Skeletal muscle satellite cell (primary cell): ENCODE data around the gene FYB1.

Experiments
- H3K27me3 ChIP-seq: 2 replicates; pipeline ENCODE4 v1.7.0; 2013; ENCODE audit warnings: low read length; ENCODE audit not compliant: control insufficient read depth, insufficient read depth
- H3K36me3 ChIP-seq: 2 replicates; pipeline ENCODE4 v1.7.0; 2013; ENCODE audit warnings: mild to moderate bottlenecking, control low read depth, low read length; ENCODE audit not compliant: insufficient read depth
- H3K4me1 ChIP-seq: 2 replicates; pipeline ENCODE4 v1.7.0; 2013; ENCODE audit warnings: low read length; ENCODE audit not compliant: control insufficient read depth, insufficient read depth
- H3K4me2 ChIP-seq: 2 replicates; pipeline ENCODE4 v1.7.0; 2013; ENCODE audit warnings: mild to moderate bottlenecking, low read length
- H3K4me3 ChIP-seq: 2 replicates; pipeline ENCODE4 v1.7.0; 2013; ENCODE audit warnings: low read length
- H3K9ac ChIP-seq: 2 replicates; pipeline ENCODE4 v1.7.0; 2013; ENCODE audit warnings: mild to moderate bottlenecking, low read depth, low read length, moderate library complexity
- H3K9me3 ChIP-seq: replicated peaks from 2 replicates; pipeline ENCODE4 v1.7.0; 2013; ENCODE audit warnings: mild to moderate bottlenecking, control low read depth, low read length

Gene FYB1

GRCh38 chr5:39214912-39215709, 4.3 kb downstream of the FYB1 start:
- Histone ChIP-seq H3K4me2 (no peak overlapping the region), H3K4me3 (no peak overlapping the region), H3K9ac (no peak overlapping the region), H3K9me3 (no peaks in the 10 kb centered on the region), H3K36me3 (no peaks in the 10 kb centered on the region), H3K4me1 (no peaks in the 10 kb centered on the region), H3K27me3 (no peaks in the 10 kb centered on the region)

- H3K4me2 ChIP-seq = no peak overlapping the region
- H3K9ac ChIP-seq = no peak overlapping the region
- no peaks in the 10 kb centered on the region for H3K4me1 ChIP-seq
- no peaks in the 10 kb centered on the region for H3K27me3 ChIP-seq
- no peaks in the 10 kb centered on the region for H3K9me3 ChIP-seq
- no peak overlapping the region for H3K4me3 ChIP-seq
- no peaks in the 10 kb centered on the region for H3K36me3 ChIP-seq
Measured at GRCh38 chr5:39213447-39214207, 5.7 kb downstream of the FYB1 start.

- Histone ChIP-seq H3K4me2 (no peak overlapping the region), H3K4me3 (no peak overlapping the region), H3K27me3 (no peaks in the 10 kb centered on the region), H3K4me1 (no peaks in the 10 kb centered on the region), H3K9ac (no peak overlapping the region), H3K36me3 (no peaks in the 10 kb centered on the region), H3K9me3 (no peaks in the 10 kb centered on the region)
Measured at GRCh38 chr5:39211773-39212172, 7.6 kb downstream of the FYB1 start.

GRCh38 chr5:39209924-39210323, 9.4 kb downstream of the FYB1 start:
- Histone ChIP-seq H3K4me3 (no peak overlapping the region), H3K4me1 (no peaks in the 10 kb centered on the region), H3K9ac (no peak overlapping the region)

GRCh38 chr5:39208471-39208870, 10.9 kb downstream of the FYB1 start:
- no peak overlapping the region for H3K4me2 ChIP-seq
- H3K4me1 ChIP-seq = no peaks in the 10 kb centered on the region
- no peaks in the 10 kb centered on the region for H3K36me3 ChIP-seq
- H3K9me3 ChIP-seq = no peaks in the 10 kb centered on the region
- H3K4me3 ChIP-seq = no peak overlapping the region
- H3K27me3 ChIP-seq = no peaks in the 10 kb centered on the region
- no peak overlapping the region for H3K9ac ChIP-seq

More at GRCh38 chr5:39209924-39210323, 9.4 kb downstream of the FYB1 start:
- Histone ChIP-seq H3K4me2 (no peak overlapping the region), H3K27me3 (no peaks in the 10 kb centered on the region), H3K36me3 (no peaks in the 10 kb centered on the region), H3K9me3 (no peaks in the 10 kb centered on the region)

- Histone ChIP-seq H3K9ac (no peak overlapping the region), H3K9me3 (no peaks in the 10 kb centered on the region), H3K4me2 (no peak overlapping the region), H3K4me3 (no peak overlapping the region), H3K27me3 (no peaks in the 10 kb centered on the region), H3K4me1 (no peaks in the 10 kb centered on the region), H3K36me3 (no peaks in the 10 kb centered on the region)
Measured at GRCh38 chr5:39207345-39208045, 11.9 kb downstream of the FYB1 start.

GRCh38 chr5:39206630-39207321, 12.6 kb downstream of the FYB1 start:
- no peaks in the 10 kb centered on the region for H3K27me3 ChIP-seq
- H3K4me3 ChIP-seq = no peak overlapping the region
- H3K4me1 ChIP-seq = no peaks in the 10 kb centered on the region
- no peak overlapping the region for H3K9ac ChIP-seq
- no peaks in the 10 kb centered on the region for H3K9me3 ChIP-seq
- no peaks in the 10 kb centered on the region for H3K36me3 ChIP-seq
- H3K4me2 ChIP-seq = no peak overlapping the region

- Histone ChIP-seq H3K4me1 (no peaks in the 10 kb centered on the region), H3K9me3 (no peaks in the 10 kb centered on the region), H3K4me2 (no peak overlapping the region), H3K9ac (no peak overlapping the region), H3K36me3 (no peaks in the 10 kb centered on the region), H3K4me3 (no peak overlapping the region), H3K27me3 (no peaks in the 10 kb centered on the region)
Measured at GRCh38 chr5:39205550-39205949, 13.8 kb downstream of the FYB1 start.

- H3K4me1 ChIP-seq = no peaks in the 10 kb centered on the region
- no peak overlapping the region for H3K9ac ChIP-seq
- no peak overlapping the region for H3K4me2 ChIP-seq
- no peaks in the 10 kb centered on the region for H3K9me3 ChIP-seq
- H3K36me3 ChIP-seq = no peaks in the 10 kb centered on the region
- H3K27me3 ChIP-seq = no peaks in the 10 kb centered on the region
- no peak overlapping the region for H3K4me3 ChIP-seq
Measured at GRCh38 chr5:39203951-39204350, 15.4 kb downstream of the FYB1 start.

- H3K4me1 ChIP-seq = no peaks in the 10 kb centered on the region
- no peaks in the 10 kb centered on the region for H3K36me3 ChIP-seq
- no peak overlapping the region for H3K9ac ChIP-seq
- H3K4me3 ChIP-seq = no peak overlapping the region
- no peaks in the 10 kb centered on the region for H3K27me3 ChIP-seq
- H3K9me3 ChIP-seq = no peaks in the 10 kb centered on the region
- H3K4me2 ChIP-seq = no peak overlapping the region
Measured at GRCh38 chr5:39203275-39203922, 16.0 kb downstream of the FYB1 start.
